ENCODE results near the gene VSTM4. TPM values are rescaled to one million over a fixed set of nuclear protein-coding genes. Genes with fewer than 3 reads are reported as not detected.

VSTM4 gene
- total RNA-seq, 1 experiment from 2014 or later, result not detected

- H3K27me3 Mint-ChIP-seq (ENCODE audit: insufficient read depth, unreplicated experiment), result peaks cover 18% of the 10 kb centered on the region
- no peaks in the 10 kb centered on the region for H3K27me3 ChIP-seq (replicated peaks; ENCODE audit: control insufficient read depth, insufficient read depth, low read length)
- BruUV-seq (replicated peaks), result no TSS peak
These were observed 11.0 kb downstream of the VSTM4 start for GRCh38 chr10:49104323-49104722.

GRCh38 chr10:49103761-49104160 lies 11.6 kb downstream of the VSTM4 start:
- Mint-ChIP-seq H3K9me3 (ENCODE audit: unreplicated experiment) (no peaks in the 10 kb centered on the region), H3K27me3 (ENCODE audit: insufficient read depth, unreplicated experiment) (peaks cover 20% of the 10 kb centered on the region), H3K4me1 (ENCODE audit: low read depth, unreplicated experiment) (no peaks in the 10 kb centered on the region), H3K36me3 (ENCODE audit: insufficient read depth, unreplicated experiment) (no peaks in the 10 kb centered on the region), H3K4me3 (ENCODE audit: unreplicated experiment) (no peak overlapping the region), H3K27ac (ENCODE audit: unreplicated experiment) (no peak overlapping the region)
- Histone ChIP-seq H3K9me3 (0 out of 2 replicates have a peak, but pooled peaks cover 3% of the 10 kb centered on the region), H3K4me1 (no peaks in the 10 kb centered on the region), H3K4me3 (ENCODE audit: low read depth, low read length) (no peak overlapping the region), H3K27me3 (replicated peaks; ENCODE audit: control insufficient read depth, insufficient read depth, low read length) (no peaks in the 10 kb centered on the region), H3K36me3 (ENCODE audit: control insufficient read depth, insufficient read depth, low read length) (no peaks in the 10 kb centered on the region)
- no peak for DNase-seq
- POLR2A ChIA-PET, result no interaction called here
- intact Hi-C loops (cut with micrococcal nuclease; ENCODE audit: unreplicated experiment), result no loop called here
- CTCF ChIA-PET, result no interaction called here
- no TSS peak for BruUV-seq (replicated peaks)
- no peak for TF ChIP-seq CTCF (IDR thresholded peaks at IDR 0.05; ENCODE audit: insufficient read depth in 1 of 2, low read depth in 1 of 2, low read length in 1 of 2, severe bottlenecking in 1 of 2, unreplicated experiment in 1 of 2)

More at GRCh38 chr10:49104323-49104722, 11.0 kb downstream of the VSTM4 start:
- Histone ChIP-seq H3K36me3 (ENCODE audit: control insufficient read depth, insufficient read depth, low read length) (no peaks in the 10 kb centered on the region), H3K4me1 (no peaks in the 10 kb centered on the region), H3K9me3 (0 out of 2 replicates have a peak, but pooled peaks cover 3% of the 10 kb centered on the region), H3K4me3 (ENCODE audit: low read depth, low read length) (no peak overlapping the region)
- CTCF ChIA-PET, result no interaction called here
- Mint-ChIP-seq H3K4me3 (ENCODE audit: unreplicated experiment) (no peak overlapping the region), H3K36me3 (ENCODE audit: insufficient read depth, unreplicated experiment) (no peaks in the 10 kb centered on the region), H3K4me1 (ENCODE audit: low read depth, unreplicated experiment) (no peaks in the 10 kb centered on the region), H3K9me3 (ENCODE audit: unreplicated experiment) (no peaks in the 10 kb centered on the region), H3K27ac (ENCODE audit: unreplicated experiment) (no peak overlapping the region)
- intact Hi-C loops (cut with micrococcal nuclease; ENCODE audit: unreplicated experiment), result no loop called here
- DNase-seq, result no peak
- POLR2A ChIA-PET, result no interaction called here
- TF ChIP-seq CTCF (IDR thresholded peaks at IDR 0.05; ENCODE audit: insufficient read depth in 1 of 2, low read depth in 1 of 2, low read length in 1 of 2, severe bottlenecking in 1 of 2, unreplicated experiment in 1 of 2), result no peak

GRCh38 chr10:49099046-49099445 lies 16.3 kb downstream of the VSTM4 start:
- 0 out of 2 replicates have a peak, but pooled peaks cover 3% of the 10 kb centered on the region for H3K9me3 ChIP-seq
- H3K4me3 ChIP-seq (ENCODE audit: low read depth, low read length), result no peak overlapping the region
- CTCF ChIA-PET, result no interaction called here
- POLR2A ChIA-PET, result no interaction called here
- no TSS peak for BruUV-seq (replicated peaks)
- peaks cover 29% of the 10 kb centered on the region for H3K27me3 Mint-ChIP-seq (ENCODE audit: insufficient read depth, unreplicated experiment)
- no peak for DNase-seq
- H3K9me3 Mint-ChIP-seq (ENCODE audit: unreplicated experiment), result no peaks in the 10 kb centered on the region
- no peaks in the 10 kb centered on the region for H3K36me3 ChIP-seq (ENCODE audit: control insufficient read depth, insufficient read depth, low read length)
- H3K27me3 ChIP-seq (replicated peaks; ENCODE audit: control insufficient read depth, insufficient read depth, low read length), result no peaks in the 10 kb centered on the region; the same call in 1 of the 2 replicates
- no peaks in the 10 kb centered on the region for H3K36me3 Mint-ChIP-seq (ENCODE audit: insufficient read depth, unreplicated experiment)
- H3K4me3 Mint-ChIP-seq (ENCODE audit: unreplicated experiment), result no peak overlapping the region
- intact Hi-C loops (cut with micrococcal nuclease; ENCODE audit: unreplicated experiment), result no loop called here
- TF ChIP-seq CTCF (IDR thresholded peaks at IDR 0.05; ENCODE audit: insufficient read depth in 1 of 2, low read depth in 1 of 2, low read length in 1 of 2, severe bottlenecking in 1 of 2, unreplicated experiment in 1 of 2), result no peak
- H3K4me1 ChIP-seq, result no peaks in the 10 kb centered on the region
- no peak overlapping the region for H3K27ac Mint-ChIP-seq (ENCODE audit: unreplicated experiment)
- no peaks in the 10 kb centered on the region for H3K4me1 Mint-ChIP-seq (ENCODE audit: low read depth, unreplicated experiment)
